ENCODE results near the gene U2AF2. TPM values are rescaled to one million over a fixed set of nuclear protein-coding genes. Genes with fewer than 3 reads are reported as not detected.

The U2AF2 gene
- total and polyA plus RNA-seq, 2 experiments from 2014 or later, result 16.1 to 99.6 TPM

DNA sequence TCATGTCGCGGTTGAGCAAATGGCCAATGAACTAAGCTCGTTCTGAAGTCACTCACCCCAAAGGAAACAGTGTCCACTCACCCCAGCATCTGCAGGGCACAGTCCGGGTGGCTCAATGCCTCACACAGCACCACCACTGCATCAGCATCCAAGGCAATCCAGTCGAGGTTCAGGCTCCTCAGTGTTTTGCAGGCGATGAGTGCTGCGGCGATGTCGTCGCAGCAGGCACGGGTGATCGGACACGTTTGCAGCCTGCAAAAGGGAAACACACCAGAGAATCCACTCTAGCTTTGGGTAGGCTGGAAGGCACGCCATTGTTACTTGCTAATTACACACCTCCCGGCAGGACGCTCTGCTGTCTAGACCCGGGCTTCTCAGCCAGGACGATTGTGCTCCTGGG, 56.9 kb downstream of the U2AF2 start:
- H4K20me1 ChIP-seq (ENCODE audit: insufficient read depth, poor library complexity, severe bottlenecking), result no peaks in the 10 kb centered on the region
- H3K9me3 ChIP-seq (ENCODE audit: low read depth), result no peaks in the 10 kb centered on the region
- DNase-seq (ENCODE audit: low spot score), result no peak
- no peak overlapping the region for H3K4me2 ChIP-seq
- H3K79me2 ChIP-seq, result no peaks in the 10 kb centered on the region
- H3K4me1 ChIP-seq (ENCODE audit: insufficient read depth), result no peaks in the 10 kb centered on the region
- no peaks in the 10 kb centered on the region for H3K36me3 ChIP-seq (replicated peaks; ENCODE audit: insufficient read depth, low read depth)
- no peak overlapping the region for H3K27ac ChIP-seq
- no peak for TF ChIP-seq CTCF (IDR thresholded peaks at IDR 0.05; ENCODE audit: poor library complexity)
- no peak for TF ChIP-seq EZH2phosphoT487 (IDR thresholded peaks at IDR 0.05; ENCODE audit: low read depth, severe bottlenecking, unreplicated experiment)
- no peak for TF ChIP-seq EZH2 (IDR thresholded peaks at IDR 0.05; ENCODE audit: borderline replicate concordance)
- WGBS (ENCODE audit: low lambda C conversion rate, missing lambda C conversion rate), result 86% methylated on average over 18 of the region's 18 CpGs
- no peaks in the 10 kb centered on the region for H3K9me2 ChIP-seq (replicated peaks; ENCODE audit: insufficient read depth)
- no peak overlapping the region for H2AFZ ChIP-seq
- H3K4me3 ChIP-seq, result no peak overlapping the region
- H3K27me3 ChIP-seq, result no peaks in the 10 kb centered on the region

DNA sequence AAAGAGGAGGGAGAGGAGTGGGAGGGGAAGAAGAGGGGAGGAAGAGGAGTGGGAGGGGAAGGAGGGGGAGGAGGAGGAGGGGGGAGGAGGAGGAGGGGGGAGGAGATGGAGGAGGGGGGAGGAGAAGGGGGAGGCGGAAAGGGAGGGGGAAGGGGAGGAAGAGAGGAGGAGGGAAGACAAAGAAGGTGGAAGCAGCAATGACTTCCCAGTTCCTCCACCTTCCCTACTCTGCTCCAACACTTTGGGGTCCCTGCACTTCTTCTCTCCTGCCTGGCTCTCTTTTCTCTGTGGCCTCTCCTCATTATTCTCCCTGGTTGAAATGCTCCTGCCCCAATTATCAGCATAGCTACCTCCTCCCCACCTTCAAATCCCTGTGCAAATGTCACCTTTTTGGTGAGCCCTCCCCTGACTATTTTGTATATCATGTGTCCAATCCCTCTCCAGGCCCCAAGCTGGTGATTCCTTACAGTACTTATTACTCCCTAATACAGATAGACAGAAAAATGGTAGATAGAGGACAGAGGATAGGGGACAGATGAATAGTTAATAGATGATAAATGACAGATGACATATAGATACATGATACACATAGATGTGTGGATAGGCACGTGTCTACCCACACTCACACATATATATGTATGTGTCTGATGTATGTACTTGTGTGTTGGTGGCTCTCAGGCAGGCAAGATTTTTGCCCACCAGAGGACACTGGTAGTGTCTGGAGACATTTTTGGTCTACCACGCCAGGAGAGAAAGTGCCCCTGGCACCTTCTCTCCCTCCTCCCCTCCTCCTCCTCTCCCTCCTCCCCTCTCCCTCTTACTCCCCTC, 58.2 kb downstream of the U2AF2 start:
- no peaks in the 10 kb centered on the region for H3K9me3 ChIP-seq (ENCODE audit: low read depth)
- H3K4me2 ChIP-seq, result no peak overlapping the region
- no peaks in the 10 kb centered on the region for H3K36me3 ChIP-seq (replicated peaks; ENCODE audit: insufficient read depth, low read depth)
- H3K79me2 ChIP-seq, result no peaks in the 10 kb centered on the region
- H3K27me3 ChIP-seq, result no peaks in the 10 kb centered on the region
- DNase-seq (ENCODE audit: low spot score), result no peak
- 74% methylated on average over 2 of the region's 3 CpGs for WGBS (ENCODE audit: low lambda C conversion rate, missing lambda C conversion rate)
- H3K27ac ChIP-seq, result no peak overlapping the region
- no peaks in the 10 kb centered on the region for H3K9me2 ChIP-seq (replicated peaks; ENCODE audit: insufficient read depth)
- no peaks in the 10 kb centered on the region for H4K20me1 ChIP-seq (ENCODE audit: insufficient read depth, poor library complexity, severe bottlenecking)
- H3K4me1 ChIP-seq (ENCODE audit: insufficient read depth), result no peaks in the 10 kb centered on the region
- no peak overlapping the region for H3K4me3 ChIP-seq
- H2AFZ ChIP-seq, result no peak overlapping the region
- TF ChIP-seq EZH2 (IDR thresholded peaks at IDR 0.05; ENCODE audit: borderline replicate concordance) (no peak), EZH2phosphoT487 (IDR thresholded peaks at IDR 0.05; ENCODE audit: low read depth, severe bottlenecking, unreplicated experiment) (no peak), CTCF (IDR thresholded peaks at IDR 0.05; ENCODE audit: poor library complexity) (no peak)

GRCh38 chr19:55716531-55716930, 61.7 kb downstream of the U2AF2 start:
- H3K9me2 ChIP-seq (replicated peaks; ENCODE audit: insufficient read depth), result no peaks in the 10 kb centered on the region
- H3K9me3 ChIP-seq (ENCODE audit: low read depth), result no peaks in the 10 kb centered on the region
- H3K27ac ChIP-seq, result no peak overlapping the region
- no peaks in the 10 kb centered on the region for H3K27me3 ChIP-seq
- H3K4me3 ChIP-seq, result no peak overlapping the region
- H3K79me2 ChIP-seq, result no peaks in the 10 kb centered on the region
- no peaks in the 10 kb centered on the region for H4K20me1 ChIP-seq (ENCODE audit: insufficient read depth, poor library complexity, severe bottlenecking)
- no peak for DNase-seq (ENCODE audit: low spot score)
- no peak overlapping the region for H2AFZ ChIP-seq
- 84% methylated on average over 15 of the region's 15 CpGs for WGBS (ENCODE audit: low lambda C conversion rate, missing lambda C conversion rate)
- H3K4me2 ChIP-seq, result no peak overlapping the region
- TF ChIP-seq CTCF (IDR thresholded peaks at IDR 0.05; ENCODE audit: poor library complexity) (no peak), EZH2 (IDR thresholded peaks at IDR 0.05; ENCODE audit: borderline replicate concordance) (no peak), EZH2phosphoT487 (IDR thresholded peaks at IDR 0.05; ENCODE audit: low read depth, severe bottlenecking, unreplicated experiment) (no peak)
- no peaks in the 10 kb centered on the region for H3K4me1 ChIP-seq (ENCODE audit: insufficient read depth)
- H3K36me3 ChIP-seq (replicated peaks; ENCODE audit: insufficient read depth, low read depth), result no peaks in the 10 kb centered on the region

Data from hepatocyte (in vitro differentiated cells).